WERI-Rb-1 (cell line): ENCODE measurements around the gene OXLD1.
"Not testable (repeated sequence)": the region's sequence is repeated elsewhere in the genome, so short reads cannot be mapped to it uniquely, and the experiment has no call there.

Experiments used
- DNase-seq: peaks from one replicate; pipeline ENCODE4 v3.0.0-alpha.2; 2020
- H3K27ac ChIP-seq: fragments of 250-450 bp; sonication (Bioruptor Pico); 2 replicates; pipeline ENCODE4 v1.5.1; 2020; ENCODE audit warnings: mild to moderate bottlenecking, moderate library complexity
- H3K27me3 ChIP-seq: fragments of 250-450 bp; sonication (Bioruptor Pico); 2 replicates; pipeline ENCODE4 v1.5.1; 2021; ENCODE audit warnings: mild to moderate bottlenecking, low read depth, moderate library complexity; ENCODE audit not compliant: insufficient read depth, severe bottlenecking
- H3K36me3 ChIP-seq: fragments of 250-450 bp; sonication (Bioruptor Pico); 2 replicates; pipeline ENCODE4 v1.5.1; 2020; ENCODE audit warnings: mild to moderate bottlenecking, moderate library complexity
- H3K4me3 ChIP-seq: 2 replicates; pipeline ENCODE4 v1.5.1; 2011; ENCODE audit warnings: low read depth, mild to moderate bottlenecking, control low read depth, low read length
- H3K9me3 ChIP-seq: fragments of 250-450 bp; sonication (Bioruptor Pico); 2 replicates; pipeline ENCODE4 v1.5.1; 2021; ENCODE audit warnings: mild to moderate bottlenecking, moderate library complexity; ENCODE audit not compliant: severe bottlenecking
- TF ChIP-seq, protein P1 (sequence below): IDR thresholded peaks from 2 replicates; pipeline ENCODE4 v1.5.1; 2011; ENCODE audit warnings: low read depth, mild to moderate bottlenecking, control low read depth, inconsistent platforms, low read length

Gene OXLD1

GRCh38 chr17:81621494-81622130, 44.8 kb downstream of the OXLD1 start:
- no peak overlapping the region for H3K27ac ChIP-seq
- no peaks in the 10 kb centered on the region for H3K9me3 ChIP-seq
- DNase-seq = no peak
- TF ChIP-seq, protein P1, sequence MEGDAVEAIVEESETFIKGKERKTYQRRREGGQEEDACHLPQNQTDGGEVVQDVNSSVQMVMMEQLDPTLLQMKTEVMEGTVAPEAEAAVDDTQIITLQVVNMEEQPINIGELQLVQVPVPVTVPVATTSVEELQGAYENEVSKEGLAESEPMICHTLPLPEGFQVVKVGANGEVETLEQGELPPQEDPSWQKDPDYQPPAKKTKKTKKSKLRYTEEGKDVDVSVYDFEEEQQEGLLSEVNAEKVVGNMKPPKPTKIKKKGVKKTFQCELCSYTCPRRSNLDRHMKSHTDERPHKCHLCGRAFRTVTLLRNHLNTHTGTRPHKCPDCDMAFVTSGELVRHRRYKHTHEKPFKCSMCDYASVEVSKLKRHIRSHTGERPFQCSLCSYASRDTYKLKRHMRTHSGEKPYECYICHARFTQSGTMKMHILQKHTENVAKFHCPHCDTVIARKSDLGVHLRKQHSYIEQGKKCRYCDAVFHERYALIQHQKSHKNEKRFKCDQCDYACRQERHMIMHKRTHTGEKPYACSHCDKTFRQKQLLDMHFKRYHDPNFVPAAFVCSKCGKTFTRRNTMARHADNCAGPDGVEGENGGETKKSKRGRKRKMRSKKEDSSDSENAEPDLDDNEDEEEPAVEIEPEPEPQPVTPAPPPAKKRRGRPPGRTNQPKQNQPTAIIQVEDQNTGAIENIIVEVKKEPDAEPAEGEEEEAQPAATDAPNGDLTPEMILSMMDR = no peak
- H3K27me3 ChIP-seq = no peaks in the 10 kb centered on the region
- H3K4me3 ChIP-seq = no peak overlapping the region
- peaks cover 94% of the 10 kb centered on the region for H3K36me3 ChIP-seq

DNA sequence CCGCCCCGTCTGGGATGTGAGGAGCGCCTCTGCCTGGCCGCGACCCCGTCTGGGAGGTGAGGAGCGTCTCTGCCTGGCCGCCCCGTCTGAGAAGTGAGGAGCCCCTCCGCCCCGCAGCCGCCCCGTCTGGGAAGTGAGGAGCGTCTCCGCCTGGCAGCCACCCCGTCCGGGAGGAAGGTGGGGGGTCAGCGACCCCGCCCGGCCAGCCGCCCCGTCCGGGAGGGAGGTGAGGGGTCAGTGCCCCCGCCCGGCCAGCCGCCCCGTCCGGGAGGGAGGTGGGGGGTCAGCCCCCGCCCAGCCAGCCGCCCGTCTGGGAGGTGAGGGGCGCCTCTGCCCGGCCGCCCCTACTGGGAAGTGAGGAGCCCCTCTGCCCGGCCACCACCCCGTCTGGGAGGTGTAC, 48.1 kb downstream of the OXLD1 start:
- H3K4me3 ChIP-seq, DNase-seq, H3K27ac ChIP-seq, H3K27me3 ChIP-seq, H3K9me3 ChIP-seq: not testable (repeated sequence)
- peaks cover 90% of the 10 kb centered on the region for H3K36me3 ChIP-seq

- no peak for DNase-seq
- Histone ChIP-seq H3K27me3 (no peaks in the 10 kb centered on the region), H3K9me3 (no peaks in the 10 kb centered on the region), H3K27ac (no peak overlapping the region), H3K4me3 (no peak overlapping the region), H3K36me3 (peaks cover 91% of the 10 kb centered on the region)
- TF ChIP-seq, protein P1 = no peak
Observed at GRCh38 chr17:81616877-81617276, 49.5 kb downstream of the OXLD1 start.

GRCh38 chr17:81615401-81615930, 50.9 kb downstream of the OXLD1 start:
- TF ChIP-seq, protein P1 = no peak
- Histone ChIP-seq H3K4me3 (no peak overlapping the region), H3K9me3 (no peaks in the 10 kb centered on the region), H3K27me3 (no peaks in the 10 kb centered on the region), H3K27ac (no peak overlapping the region), H3K36me3 (peaks cover 87% of the 10 kb centered on the region)
- DNase-seq = no peak
